Left ventricle myocardium inferior (tissue), 1 donor: Measurements from ENCODE around the gene SGMS2. TPM values are rescaled to one million over a fixed set of nuclear protein-coding genes. Genes with fewer than 3 reads are reported as not detected.

Source experiments
- DNase-seq: peaks from one replicate; pipeline ENCODE4 v3.0.0-alpha.2; 2020
- H3K27ac ChIP-seq: fragments of 200-600 bp; replicated peaks from 2 replicates; pipeline ENCODE4 v1.8.0; 2021
- H3K27me3 ChIP-seq: fragments of 200-600 bp; 2 replicates; pipeline ENCODE4 v1.8.0; 2021; ENCODE audit warnings: low read depth
- H3K36me3 ChIP-seq: fragments of 200-600 bp; 2 replicates; pipeline ENCODE4 v1.8.0; 2021
- H3K4me1 ChIP-seq: fragments of 200-600 bp; 2 replicates; pipeline ENCODE4 v1.8.0; 2021
- H3K4me3 ChIP-seq: fragments of 200-600 bp; 2 replicates; pipeline ENCODE4 v1.8.0; 2021; ENCODE audit warnings: mild to moderate bottlenecking, moderate library complexity
- H3K9me3 ChIP-seq: fragments of 200-600 bp; replicated peaks from 2 replicates; pipeline ENCODE4 v1.8.0; 2021
- CTCF ChIP-seq: fragments of 200-600 bp; IDR thresholded peaks from 2 replicates; pipeline ENCODE4 v1.8.0; 2021; ENCODE audit warnings: antibody characterized with exemption, mild to moderate bottlenecking, borderline replicate concordance
- intact Hi-C: fragments of 100-400 bp; cut with micrococcal nuclease; formaldehyde crosslinking; loops from one replicate; pipeline ENCODE4 v1.11.0; 2022
- long read RNA-seq: library from polyadenylated mRNA; unstranded; transcript quantifications from one replicate; pipeline ENCODE4 v2.0.0, GENCODE V29; 2021
- total RNA-seq: library from RNA; stranded (reverse); fragmentation: NEBNext Ultra II Directional; extraction: Animal tissue kit (Norgen Biotek cat#: 25700); gene quantifications from one replicate; pipeline ENCODE4 v1.2.1, GENCODE V29; 2021
- donor health status: DM: no; HTN: yes; CAD: no; lungs with severe emphysema.

The SGMS2 gene
- total RNA-seq = 21.4 TPM
- long read RNA-seq, full-length matches to known transcripts = 4 of 20 reads
- long read RNA-seq, partial matches to known transcripts = 1 of 20 reads
- long read RNA-seq, other reads (novel, unspliced or antisense) = 15 of 20 reads

GRCh38 chr4:107824350-107825071 is at the start of gene SGMS2:
SGMS2 (plus strand) TSS chr4:107824932; CDS start chr4:107895554, 70,622 bp downstream.
- peak; percentile 86 for DNase-seq
- H3K36me3 ChIP-seq = no peaks in the 10 kb centered on the region
- peaks cover 53% of the 10 kb centered on the region for H3K4me1 ChIP-seq
- H3K27me3 ChIP-seq = no peaks in the 10 kb centered on the region
- intact Hi-C loops = loop anchor here (10.0 kb wide), 1 partner anchor 60 kb away; no protein-coding TSS in a partner anchor
- H3K9me3 ChIP-seq = no peaks in the 10 kb centered on the region
- peak within 1 kb of the TSS; percentile 89 for H3K4me3 ChIP-seq
- TF ChIP-seq CTCF = no peak
- H3K27ac ChIP-seq = peak within 1 kb of the TSS; percentile 94

- TF ChIP-seq CTCF = no peak
- Histone ChIP-seq H3K27ac (no peak overlapping the region), H3K4me3 (no peak overlapping the region), H3K4me1 (no peaks in the 10 kb centered on the region), H3K36me3 (no peaks in the 10 kb centered on the region), H3K27me3 (no peaks in the 10 kb centered on the region), H3K9me3 (no peaks in the 10 kb centered on the region)
- no peak for DNase-seq
- intact Hi-C loops = no loop called here
Measured at GRCh38 chr4:107777890-107778289, 46.8 kb upstream of the SGMS2 start.

GRCh38 chr4:107778784-107779530 is 45.8 kb upstream of the SGMS2 start:
- no peaks in the 10 kb centered on the region for H3K4me1 ChIP-seq
- H3K4me3 ChIP-seq = no peak overlapping the region
- no peaks in the 10 kb centered on the region for H3K36me3 ChIP-seq
- no peaks in the 10 kb centered on the region for H3K9me3 ChIP-seq
- intact Hi-C loops = no loop called here
- TF ChIP-seq CTCF = no peak
- no peak overlapping the region for H3K27ac ChIP-seq
- DNase-seq = no peak
- no peaks in the 10 kb centered on the region for H3K27me3 ChIP-seq

GRCh38 chr4:107780665-107781064 is 44.1 kb upstream of the SGMS2 start:
- intact Hi-C loops = no loop called here
- Histone ChIP-seq H3K9me3 (no peaks in the 10 kb centered on the region), H3K27ac (no peak overlapping the region), H3K36me3 (no peaks in the 10 kb centered on the region), H3K27me3 (no peaks in the 10 kb centered on the region), H3K4me1 (no peaks in the 10 kb centered on the region), H3K4me3 (no peak overlapping the region)
- no peak for TF ChIP-seq CTCF
- DNase-seq = no peak

- H3K4me1 ChIP-seq = no peaks in the 10 kb centered on the region
- no peak overlapping the region for H3K4me3 ChIP-seq
- DNase-seq = no peak
- H3K9me3 ChIP-seq = peaks cover 21% of the 10 kb centered on the region
- no peak overlapping the region for H3K27ac ChIP-seq
- peaks cover 17% of the 10 kb centered on the region for H3K27me3 ChIP-seq
- no peaks in the 10 kb centered on the region for H3K36me3 ChIP-seq
- intact Hi-C loops = no loop called here
- no peak for TF ChIP-seq CTCF
Measured at GRCh38 chr4:107791902-107792301, 32.8 kb upstream of the SGMS2 start.
